ENCODE data around the gene GTF2H1.
"Not testable (repeated sequence)": the region's sequence is repeated elsewhere in the genome, so short reads cannot be mapped to it uniquely, and the experiment has no call there.

The GTF2H1 gene

GRCh38 chr11:18383388-18384156 is 61.2 kb downstream of the GTF2H1 start:
- DNase-seq: peak; percentile 97

- peak; percentile 89 for DNase-seq
Measured at GRCh38 chr11:18384157-18384641, 61.8 kb downstream of the GTF2H1 start.

GRCh38 chr11:18390088-18390487 is 67.7 kb downstream of the GTF2H1 start:
- DNase-seq: no peak

- no peak for DNase-seq
Measured at GRCh38 chr11:18392434-18393321, 70.3 kb downstream of the GTF2H1 start.

GRCh38 chr11:18393581-18394274 is 71.4 kb downstream of the GTF2H1 start:
- DNase-seq: no peak

- DNase-seq: peak; percentile 93
Measured at GRCh38 chr11:18394275-18394927, 72.0 kb downstream of the GTF2H1 start, which contains the start of gene LDHA. Gene LDHA (plus strand): TSS chr11:18394563. CDS start chr11:18396843, 2,280 bp downstream.

GRCh38 chr11:18394928-18395734 is 72.8 kb downstream of the GTF2H1 start:
- DNase-seq: no peak

- peak; percentile 96 for DNase-seq
Measured at GRCh38 chr11:18395735-18396504, 73.6 kb downstream of the GTF2H1 start.

GRCh38 chr11:18397921-18398320 is 75.6 kb downstream of the GTF2H1 start:
- DNase-seq: no peak

- DNase-seq: not testable (repeated sequence)
Measured at GRCh38 chr11:18401077-18401476, 78.7 kb downstream of the GTF2H1 start.

- DNase-seq: no peak
Measured at GRCh38 chr11:18404062-18404461, 81.7 kb downstream of the GTF2H1 start.

- not testable (repeated sequence) for DNase-seq
Measured at GRCh38 chr11:18407400-18407799, 85.0 kb downstream of the GTF2H1 start.

GRCh38 chr11:18408558-18409291 is 86.4 kb downstream of the GTF2H1 start:
- DNase-seq: no peak

- DNase-seq: no peak
Measured at GRCh38 chr11:18416459-18416858, 94.1 kb downstream of the GTF2H1 start.

All from kidney glomerular epithelial cell (primary cell).